Daoy (cell line): ENCODE data around the gene TNFRSF6B. TPM values are rescaled to one million over a fixed set of nuclear protein-coding genes. Genes with fewer than 3 reads are reported as not detected.
A peak's percentile ranks its signal among the peaks of the same experiment; 100 is the strongest.
"Not testable (repeated sequence)": the region's sequence is repeated elsewhere in the genome, so short reads cannot be mapped to it uniquely, and the experiment has no call there.

Source experiments
- DNase-seq: peaks from one replicate; pipeline ENCODE4 v3.0.0-alpha.2; 2015; ENCODE audit warnings: low read depth
- total RNA-seq: library from RNA; depleted of rRNA; stranded (reverse); fragments of >200 nt; shearing (Covaris generic); gene quantifications from 2 replicates; pipeline ENCODE4 v1.2.3, GENCODE V29; 2014

TNFRSF6B gene
- total RNA-seq, 1 experiment from 2014 or later, result 12.6 TPM

DNA sequence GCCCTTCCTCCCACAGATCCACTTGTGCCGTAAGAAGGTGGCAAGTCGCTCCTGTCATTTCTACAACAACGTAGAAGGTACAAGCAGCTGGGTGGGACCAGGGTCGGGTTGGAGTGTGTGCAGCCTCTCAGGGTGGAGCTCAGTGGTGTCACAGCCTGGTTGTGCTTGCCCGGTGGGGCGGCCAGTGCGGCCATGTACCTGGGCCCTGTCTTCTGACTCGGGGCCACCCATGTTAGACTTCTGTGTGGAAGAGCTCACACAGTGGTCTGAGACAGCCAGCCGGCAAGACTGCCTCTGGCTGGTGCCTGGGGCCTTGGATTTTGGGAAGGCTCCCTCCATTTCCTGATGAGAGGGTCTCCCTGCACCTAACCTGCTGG is 33.7 kb upstream of the TNFRSF6B start:
- no peak for DNase-seq

DNA sequence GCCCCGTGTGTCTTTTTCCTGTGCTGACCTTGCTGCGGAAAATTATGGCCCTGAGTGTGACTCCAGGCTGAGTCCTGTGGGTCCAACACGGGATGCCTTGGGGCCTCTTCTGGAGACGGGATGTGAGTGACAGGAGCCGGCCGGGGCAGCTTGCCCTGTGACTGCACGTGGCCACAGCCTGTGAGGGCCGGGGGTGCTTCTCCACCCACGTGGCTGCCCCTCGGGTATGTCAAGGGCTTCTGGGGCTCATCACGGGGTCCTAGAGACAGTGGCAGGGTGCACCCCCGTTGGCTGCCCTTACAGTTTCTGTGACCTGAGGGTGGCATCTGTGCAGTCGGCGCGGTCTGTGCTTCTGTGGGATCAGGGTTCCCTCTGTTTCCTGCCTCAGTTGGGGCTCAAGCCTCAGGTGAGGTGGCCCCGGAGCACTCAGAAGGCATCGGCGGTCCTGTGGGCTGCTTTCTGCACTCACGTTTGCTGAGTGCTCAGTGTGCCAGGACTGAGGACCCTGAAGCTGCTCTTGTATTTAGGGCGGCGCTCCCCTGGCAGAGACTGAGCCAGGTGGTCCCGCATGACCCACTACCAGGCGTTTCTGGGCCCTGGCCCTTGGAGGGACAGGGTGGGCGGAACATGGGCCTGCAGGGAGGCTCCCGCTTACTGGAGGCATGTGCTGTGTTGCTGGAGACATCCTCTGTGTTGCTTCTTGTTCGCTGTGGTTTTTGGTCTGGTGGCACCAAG is 33.0 kb upstream of the TNFRSF6B start:
- no peak for DNase-seq

DNA sequence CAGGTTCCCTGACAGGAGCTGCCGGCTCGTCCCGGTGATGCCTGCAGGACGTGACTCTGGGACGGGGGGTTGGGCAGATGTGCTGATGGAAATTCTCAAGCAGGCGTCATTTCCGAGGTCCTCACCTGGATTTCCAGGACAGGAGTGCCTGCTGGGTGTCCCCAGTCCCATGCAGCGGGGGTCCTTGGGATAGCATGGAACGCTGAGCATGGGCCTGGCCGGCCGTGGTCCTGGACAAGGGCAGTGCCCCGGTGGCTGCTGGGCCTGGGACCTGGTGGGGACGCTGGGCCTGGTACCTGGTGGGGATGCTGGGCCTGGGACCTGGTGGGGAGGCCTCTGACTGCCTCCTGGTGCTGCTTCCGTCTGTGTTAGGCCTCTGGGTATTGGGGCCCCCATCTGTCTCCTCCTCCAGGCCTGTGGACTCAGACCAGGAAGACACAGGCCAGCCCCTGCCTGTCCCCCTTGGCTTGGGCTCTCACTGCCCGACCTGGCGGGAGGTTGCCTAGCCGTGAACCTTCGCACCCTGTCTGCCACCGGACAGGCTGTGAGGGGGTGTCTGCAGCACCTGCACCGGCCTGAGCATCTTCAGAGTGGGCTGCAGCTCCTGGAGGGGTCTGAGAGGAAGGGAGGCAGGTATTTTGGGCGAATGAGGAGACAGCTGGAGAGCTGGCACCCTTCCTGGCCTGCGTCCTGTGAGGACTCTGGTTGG is 32.2 kb upstream of the TNFRSF6B start:
- DNase-seq, result no peak

DNA sequence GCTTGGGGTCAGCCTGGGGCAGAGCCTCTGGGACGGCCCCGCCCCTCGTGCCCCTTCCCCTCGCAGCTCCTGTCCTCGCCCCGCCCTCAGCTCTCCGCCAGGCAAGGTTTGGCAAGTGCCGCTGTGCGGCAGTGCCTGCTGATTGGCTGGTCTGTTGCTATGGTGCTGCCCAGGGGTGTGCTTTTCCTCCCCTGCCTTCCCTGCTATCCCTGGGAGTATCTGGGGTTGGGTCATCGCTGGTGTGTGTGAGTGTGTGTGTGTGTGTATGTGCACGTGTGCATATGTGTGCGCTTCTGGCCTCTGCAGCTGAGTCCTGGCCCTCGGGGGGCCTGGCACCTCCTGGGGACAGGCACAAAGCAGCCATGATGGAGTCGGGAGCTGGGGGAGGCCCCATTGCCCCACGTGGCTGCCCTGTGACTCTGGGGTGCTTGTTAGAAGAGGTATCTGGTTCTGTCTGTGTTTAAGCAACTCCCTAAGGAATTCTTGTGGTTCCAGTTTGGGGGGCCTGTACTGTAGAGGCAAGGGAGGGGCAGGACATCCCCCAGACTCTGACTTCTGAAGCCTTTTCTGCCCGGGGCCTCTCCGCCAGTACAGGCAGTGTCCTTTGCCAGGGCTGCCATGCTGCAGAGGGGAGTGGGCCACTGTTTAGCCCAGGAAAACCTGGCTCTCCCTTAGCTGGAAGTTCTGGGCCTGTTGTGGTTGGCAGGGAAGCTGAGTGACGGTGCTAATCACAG is 31.4 kb upstream of the TNFRSF6B start:
- no peak for DNase-seq

DNA sequence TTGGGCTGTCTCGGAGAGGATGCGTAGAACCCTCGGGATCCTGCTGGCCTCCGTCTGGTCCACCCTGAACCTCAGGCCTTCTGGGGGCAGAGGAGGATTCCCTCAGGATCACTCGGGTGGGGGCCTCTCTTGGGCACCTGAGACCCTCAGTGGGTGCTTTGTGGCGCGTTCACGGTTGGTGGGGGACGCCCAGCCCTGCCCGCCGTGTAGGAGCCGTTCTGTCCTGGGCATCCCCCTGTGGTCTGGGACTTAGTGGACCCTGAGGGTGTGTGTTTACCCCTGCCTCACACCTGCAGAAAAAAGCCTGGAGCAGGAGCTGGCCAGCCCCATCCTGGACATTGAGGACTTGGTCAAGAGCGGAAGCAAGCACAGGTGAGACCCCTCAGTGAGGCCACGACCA is 30.7 kb upstream of the TNFRSF6B start:
- no peak for DNase-seq

DNA sequence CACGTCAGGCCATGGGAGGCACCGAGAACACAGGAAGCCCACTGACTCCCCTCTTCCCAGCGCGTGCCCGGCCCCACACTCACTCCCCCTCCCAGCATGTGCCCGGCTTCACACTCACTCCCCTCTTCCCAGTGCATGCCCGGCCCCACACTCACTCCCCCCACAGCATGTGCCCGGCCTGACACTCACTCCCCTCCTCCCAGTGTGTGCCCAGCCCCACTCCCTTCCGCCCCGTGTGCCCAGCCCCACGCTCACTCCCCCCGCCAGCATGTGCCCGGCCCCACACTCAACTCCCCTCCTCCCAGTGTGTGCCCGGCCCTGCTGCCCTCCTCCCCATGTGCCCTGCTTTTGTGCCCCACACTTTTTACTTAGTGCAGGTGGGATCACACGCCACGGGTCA is 28.6 kb upstream of the TNFRSF6B start:
- no peak for DNase-seq

DNA sequence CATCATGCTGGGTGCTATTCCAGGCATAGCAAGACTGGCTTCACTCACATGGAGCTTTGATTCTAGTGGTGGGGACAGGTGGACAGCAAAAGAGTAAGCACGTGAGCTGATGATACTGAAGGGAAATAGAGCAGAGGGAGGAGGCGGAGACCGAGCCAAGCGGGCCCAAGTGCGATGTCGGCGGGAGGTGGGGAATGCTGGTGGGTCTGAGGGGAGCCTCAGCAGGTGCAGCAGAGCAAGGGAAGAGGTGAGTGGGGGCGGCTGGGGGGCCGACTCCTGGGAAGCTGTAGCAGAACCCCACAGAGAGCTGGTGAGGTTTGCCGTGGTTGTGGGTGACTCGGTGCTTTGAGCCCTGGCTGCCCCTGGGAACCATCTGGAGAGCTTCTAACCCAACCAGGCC is 28.1 kb upstream of the TNFRSF6B start:
- DNase-seq, result no peak

DNA sequence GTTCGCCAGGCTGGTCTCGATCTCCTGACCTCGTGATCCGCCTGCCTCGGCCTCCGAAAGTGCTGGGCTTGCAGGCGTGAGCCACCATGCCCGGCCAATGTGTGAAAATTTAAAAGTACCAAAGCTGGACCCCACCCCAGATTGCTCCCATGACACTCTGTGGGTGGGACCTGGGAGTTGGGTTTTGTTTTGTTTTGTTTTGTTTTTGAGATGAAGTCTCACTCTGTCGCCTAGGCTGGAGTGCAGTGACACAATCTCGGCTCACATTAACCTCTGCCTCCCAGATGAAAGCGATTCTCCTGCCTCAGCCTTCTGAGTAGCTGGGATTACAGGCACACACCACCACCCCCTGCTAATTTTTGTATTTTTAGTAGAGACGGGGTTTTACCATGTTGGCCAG is 24.8 kb upstream of the TNFRSF6B start:
- not testable (repeated sequence) for DNase-seq

DNA sequence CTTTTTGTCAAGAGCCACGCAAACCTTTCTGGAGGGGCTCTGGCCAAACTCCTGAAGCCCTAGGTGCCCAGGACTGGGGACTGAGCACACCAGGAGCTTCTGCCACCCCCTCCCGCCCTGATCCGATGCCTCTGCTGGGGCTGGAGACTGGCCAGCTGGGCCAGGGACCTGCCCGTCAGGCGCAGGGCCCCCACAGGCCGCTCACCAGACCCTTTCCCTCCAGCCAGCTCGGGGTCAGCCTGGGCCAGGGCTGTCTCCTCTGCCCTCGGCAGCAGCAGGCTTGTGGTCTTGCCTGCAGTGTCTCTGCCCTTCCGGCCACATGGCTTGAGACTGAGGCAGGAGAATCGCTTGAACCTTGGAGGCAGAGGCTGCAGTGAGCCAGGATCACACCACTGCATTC is 23.8 kb upstream of the TNFRSF6B start:
- DNase-seq, result no peak

DNA sequence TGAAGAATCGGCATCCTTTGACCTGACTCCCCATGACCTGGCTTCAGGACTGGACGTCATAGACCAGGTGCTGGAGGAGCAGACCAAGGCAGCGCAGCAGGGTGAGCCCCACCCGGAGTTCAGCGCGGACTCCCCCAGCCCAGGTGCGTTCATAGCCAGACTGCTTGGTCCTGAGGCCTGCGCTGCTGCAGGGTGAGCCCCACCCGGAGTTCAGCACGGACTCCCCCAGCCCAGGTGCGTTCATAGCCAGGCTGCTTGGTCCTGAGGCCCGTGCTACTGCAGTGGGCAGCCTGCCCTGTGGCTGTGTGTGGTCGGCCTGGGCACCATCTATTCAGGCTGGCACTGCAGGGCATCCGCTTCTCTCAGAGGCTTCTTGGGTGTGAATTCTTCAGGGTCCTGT is 22.5 kb upstream of the TNFRSF6B start:
- DNase-seq, result no peak

DNA sequence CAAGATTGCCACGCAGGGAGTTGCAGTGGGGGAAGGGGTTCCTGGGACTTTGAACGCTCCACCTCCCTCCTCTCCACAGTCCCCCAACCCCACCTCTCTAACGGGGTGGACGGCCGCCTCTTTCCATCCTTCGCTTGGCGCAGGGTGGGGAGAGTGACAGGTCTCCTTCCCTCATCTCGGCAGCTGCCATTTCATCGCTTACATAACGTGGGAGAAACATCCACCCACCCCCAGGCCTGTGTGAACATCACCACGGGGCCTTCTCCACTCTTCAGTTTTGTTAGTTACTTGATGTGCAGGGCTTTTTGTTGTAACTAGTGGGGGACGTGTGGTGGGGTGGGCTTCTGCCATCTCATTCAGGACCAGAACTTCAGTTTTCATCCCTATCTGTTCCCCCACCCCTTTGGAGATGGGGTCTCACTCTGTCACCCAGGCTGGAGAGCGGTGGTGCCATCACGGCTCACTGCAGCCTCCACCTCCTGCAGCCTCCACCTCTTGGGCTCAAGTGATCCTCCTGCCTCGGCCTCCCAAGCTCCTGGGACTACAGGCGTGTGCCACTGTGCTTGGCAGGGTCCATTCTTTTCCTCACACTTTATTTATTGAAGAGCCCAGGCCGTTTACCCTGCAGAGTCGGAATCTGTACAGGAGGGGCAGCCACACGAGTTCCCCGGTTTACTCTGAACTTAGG is 20.6 kb upstream of the TNFRSF6B start:
- DNase-seq, result no peak

DNA sequence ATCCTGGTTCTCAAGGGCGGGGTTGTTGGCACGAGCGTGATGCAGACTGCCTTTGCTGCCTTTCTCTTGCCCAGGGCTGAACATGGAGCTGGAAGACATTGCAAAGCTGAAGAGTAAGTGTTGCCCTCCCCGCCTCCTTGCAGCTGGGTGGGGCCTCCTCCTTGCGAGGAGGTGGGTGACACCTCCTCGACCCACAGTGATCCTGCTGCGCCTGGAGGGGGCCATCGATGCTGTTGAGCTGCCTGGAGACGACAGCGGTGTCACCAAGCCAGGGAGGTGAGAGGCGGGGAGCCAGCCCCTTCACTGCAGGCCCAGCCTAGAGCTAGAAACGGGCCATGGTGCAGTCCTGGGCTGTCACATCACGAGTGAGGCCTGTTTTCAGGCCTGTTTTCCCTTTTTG is 18.4 kb upstream of the TNFRSF6B start:
- DNase-seq, result no peak

DNA sequence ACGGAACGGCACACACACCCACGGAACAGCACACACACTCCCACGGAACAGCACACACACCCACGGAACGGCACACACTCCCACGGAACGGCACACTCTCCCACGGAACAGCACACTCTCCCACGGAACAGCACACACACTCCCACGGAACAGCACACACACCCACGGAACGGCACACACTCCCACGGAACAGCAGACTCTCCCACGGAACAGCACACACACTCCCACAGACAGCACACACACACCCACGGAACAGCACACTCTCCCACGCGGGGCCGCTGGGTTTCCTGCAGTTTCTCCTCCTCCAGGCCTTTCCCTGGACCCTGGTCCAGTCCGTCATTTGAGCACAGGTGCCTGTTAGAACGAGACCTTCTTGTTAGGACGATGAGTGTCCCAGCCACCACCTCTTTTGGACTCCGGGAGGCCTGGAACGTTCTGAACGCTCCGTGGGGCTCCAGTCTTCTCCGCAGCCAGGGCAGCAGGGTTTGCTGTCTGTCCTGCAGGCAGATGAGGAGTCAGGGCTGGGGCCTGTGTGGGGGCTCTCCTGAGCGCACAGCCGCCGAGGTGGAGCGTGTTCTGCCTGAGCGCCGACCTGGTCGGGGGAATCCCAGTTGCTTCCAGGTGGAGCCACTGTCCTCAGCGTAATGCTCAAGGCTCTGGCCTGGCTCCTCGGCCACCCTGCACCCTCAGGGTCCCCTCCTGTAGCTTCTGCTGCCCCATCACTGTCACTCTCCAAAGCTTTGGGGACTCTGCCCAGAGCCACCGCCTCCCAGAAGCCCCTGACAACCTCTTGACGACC is 17.6 kb upstream of the TNFRSF6B start:
- DNase-seq, result no peak

DNA sequence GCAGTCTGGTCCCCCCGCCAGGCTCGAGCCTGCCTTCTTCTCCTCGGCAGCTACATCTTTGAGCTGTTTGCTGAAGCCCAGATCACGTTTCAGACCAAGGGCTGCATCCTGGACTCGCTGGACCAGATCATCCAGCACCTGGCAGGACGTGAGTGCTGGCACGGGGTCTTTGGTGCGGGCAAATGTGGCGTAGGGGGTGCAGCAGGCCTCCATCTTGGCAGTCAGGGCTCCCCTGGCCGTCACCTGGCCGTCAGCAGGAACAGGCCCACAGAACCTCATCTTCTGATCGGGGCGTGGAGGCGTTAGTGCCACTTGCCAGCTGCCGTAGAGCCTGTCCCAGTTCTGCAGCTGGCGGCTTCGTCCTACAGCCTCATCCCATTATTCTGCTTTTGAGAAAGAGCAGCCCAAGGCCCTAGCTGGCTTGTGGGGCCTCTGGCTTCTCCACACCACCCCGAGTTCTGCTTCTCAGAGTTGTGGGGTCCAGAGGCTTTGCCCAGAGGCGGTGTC is 16.6 kb upstream of the TNFRSF6B start:
- DNase-seq, result no peak

DNA sequence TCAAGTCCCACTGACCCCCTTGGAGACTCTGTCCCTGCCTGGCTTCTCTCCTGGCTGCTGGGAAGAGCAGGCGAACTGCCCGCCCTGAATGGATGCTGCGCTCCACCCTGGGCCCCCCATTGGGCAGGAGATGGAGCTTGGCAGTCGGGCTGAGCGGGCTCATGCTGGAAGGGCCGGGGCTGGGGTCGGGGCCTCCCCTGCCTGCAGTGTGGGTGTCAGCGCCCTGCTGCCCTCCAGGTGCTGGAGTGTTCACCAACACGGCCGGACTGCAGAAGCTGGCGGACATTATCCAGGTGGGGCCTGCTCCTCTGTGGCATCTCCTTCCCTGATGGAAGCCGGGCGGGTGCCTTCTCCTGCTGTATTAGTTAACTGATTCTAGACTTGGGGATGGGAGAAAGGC is 16.0 kb upstream of the TNFRSF6B start:
- no peak for DNase-seq

DNA sequence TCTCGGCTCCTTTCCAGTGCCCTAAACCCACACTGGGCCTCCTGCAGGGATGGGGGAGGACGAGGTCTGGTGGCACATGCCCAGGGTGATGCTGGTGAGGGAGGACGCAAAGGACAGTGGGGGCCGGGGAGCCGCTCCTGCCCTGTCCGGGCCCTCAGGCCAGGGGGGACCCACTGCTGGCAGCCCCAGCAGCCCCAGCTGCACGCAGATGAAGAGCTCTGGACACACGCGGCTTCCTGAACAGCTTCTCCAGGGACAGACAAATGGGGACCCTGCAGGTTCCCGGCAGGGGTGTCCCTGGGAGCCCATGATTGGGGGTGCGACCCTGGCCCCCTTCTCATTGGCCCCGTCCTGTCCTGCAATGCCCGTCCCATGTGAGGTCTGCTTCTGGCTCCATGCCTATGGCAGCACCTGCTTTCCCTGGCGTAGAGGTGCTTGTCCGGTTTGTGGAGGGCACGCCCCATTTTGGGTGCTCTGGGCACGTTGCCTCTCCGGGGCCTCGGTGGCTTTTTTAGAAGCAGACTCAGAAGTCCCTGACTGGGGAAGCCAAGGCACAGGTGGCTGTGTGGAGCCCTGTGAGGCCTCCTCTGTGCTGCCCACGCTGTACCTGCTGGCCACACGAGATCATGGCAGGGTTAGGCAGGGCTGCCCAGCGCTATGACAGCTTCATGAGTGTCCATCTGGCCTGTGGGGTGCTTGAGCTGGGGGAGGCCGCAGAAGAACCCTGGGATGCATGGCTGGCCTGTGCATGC is 15.4 kb upstream of the TNFRSF6B start:
- no peak for DNase-seq

DNA sequence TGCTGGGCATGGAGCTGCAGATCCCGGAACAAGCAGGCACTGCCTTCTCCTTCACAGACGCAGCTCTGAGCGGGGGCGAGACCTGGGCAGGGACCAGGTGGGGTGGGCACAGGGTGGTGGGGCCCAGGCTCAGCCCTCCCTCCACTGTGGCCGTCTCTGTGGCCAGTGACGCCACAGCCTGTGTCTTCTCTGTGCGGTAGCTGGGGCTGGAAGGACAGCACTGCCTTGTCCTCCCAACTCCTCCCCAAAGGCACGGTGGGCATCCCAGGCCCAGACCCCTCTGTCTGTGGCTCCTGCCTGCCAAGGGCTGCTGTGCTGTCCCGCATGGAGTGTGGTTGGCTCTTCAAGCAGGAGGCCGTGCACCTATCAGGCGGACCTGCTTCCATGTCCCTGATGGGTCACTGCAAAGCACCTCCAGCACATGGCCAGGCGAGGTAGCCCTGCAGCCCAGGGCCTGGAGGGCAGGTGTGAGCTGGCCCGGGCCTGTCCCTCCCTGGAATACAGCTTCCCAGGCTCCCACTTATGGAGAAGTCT is 14.8 kb upstream of the TNFRSF6B start:
- no peak for DNase-seq

DNA sequence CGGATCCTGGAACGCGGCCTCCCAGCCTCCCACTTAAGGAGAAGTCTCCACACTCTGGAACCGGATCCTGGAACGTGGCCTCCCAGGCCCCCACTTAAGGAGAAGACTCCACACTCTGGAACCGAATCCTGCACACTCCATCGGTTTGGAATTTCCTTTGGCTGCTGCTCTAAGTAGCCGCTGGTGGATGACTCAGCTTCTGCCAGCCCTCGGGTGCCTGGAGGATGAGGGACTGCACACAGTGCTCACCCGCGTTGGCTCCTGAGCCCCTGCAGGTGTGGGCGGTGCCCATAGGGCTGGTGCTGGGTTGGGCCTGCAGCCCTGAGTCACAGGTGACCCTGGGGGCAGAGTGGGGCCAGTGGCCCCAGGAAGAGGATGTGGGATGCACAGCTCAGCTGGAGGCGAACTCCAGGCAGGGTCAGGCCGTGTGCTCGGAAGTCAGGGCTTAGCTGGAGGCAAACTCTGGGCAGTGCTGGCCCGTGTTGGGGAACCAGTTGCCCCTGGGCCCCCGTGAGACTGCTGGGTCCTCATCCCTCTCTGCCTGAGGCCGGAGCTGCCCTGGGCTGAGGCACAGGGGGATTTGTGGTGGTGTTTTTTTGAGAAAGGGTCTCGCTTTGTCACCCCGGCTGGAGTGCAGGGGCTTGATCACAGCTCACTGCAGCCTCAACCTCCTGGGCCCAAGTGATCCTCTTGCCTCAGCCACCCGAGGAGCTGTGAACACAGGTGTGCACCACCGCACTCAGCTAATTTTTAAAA is 13.9 kb upstream of the TNFRSF6B start:
- DNase-seq, result peak; percentile 98

DNA sequence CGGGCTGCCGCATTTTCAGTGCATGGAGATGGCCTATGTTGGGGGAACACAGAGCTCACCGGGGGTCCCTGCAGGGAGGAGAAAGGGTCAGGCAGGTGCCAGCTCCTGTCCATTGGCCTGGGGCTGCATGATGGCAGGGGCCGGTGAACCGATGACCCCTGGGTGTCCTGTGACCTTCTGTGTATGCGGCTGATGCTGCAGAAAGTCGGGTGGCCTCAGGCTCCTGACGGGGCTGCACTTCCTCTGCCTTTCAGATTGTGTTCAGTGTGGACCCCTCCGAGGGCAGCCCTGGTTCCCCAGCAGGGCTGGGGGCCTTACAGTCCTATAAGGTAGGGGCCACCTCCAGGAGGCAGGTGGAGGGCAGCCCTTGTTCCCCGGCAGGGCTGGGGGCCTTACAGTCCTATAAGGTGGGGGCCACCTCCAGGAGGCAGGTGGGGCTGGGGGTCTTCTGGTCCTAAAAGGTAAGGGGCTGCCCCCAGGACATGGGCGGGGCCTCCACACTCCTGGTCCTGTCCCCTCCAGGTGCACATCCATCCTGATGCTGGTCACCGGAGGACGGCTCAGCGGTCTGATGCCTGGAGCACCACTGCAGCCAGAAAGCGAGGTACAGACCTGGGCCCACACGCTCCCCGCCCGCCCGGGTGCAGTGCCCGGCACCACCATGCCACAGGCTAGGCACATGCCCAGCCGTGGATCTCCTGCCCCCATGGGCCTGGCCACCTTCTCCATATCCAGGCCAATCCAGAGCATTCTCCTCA is 11.0 kb upstream of the TNFRSF6B start:
- no peak for DNase-seq
